Adipocyte (in vitro differentiated cells): Measurements from ENCODE around the gene CARD11.
"Not testable (repeated sequence)": the region's sequence is repeated elsewhere in the genome, so short reads cannot be mapped to it uniquely, and the experiment has no call there.

Source experiments
- DNase-seq: peaks from one replicate; pipeline ENCODE4 v3.0.0-alpha.2; 2015; ENCODE audit warnings: low read depth
- H3K27me3 ChIP-seq: replicated peaks from 2 replicates; pipeline ENCODE4 v1.7.0; 2013; ENCODE audit warnings: mild to moderate bottlenecking, low read length, moderate library complexity; ENCODE audit not compliant: control insufficient read depth, insufficient read depth
- H3K36me3 ChIP-seq: 2 replicates; pipeline ENCODE4 v1.7.0; 2013; ENCODE audit warnings: low read length, mild to moderate bottlenecking, moderate library complexity; ENCODE audit not compliant: control insufficient read depth, insufficient read depth, severe bottlenecking
- H3K4me1 ChIP-seq: 2 replicates; pipeline ENCODE4 v1.7.0; 2013; ENCODE audit warnings: mild to moderate bottlenecking, low read length, moderate library complexity; ENCODE audit not compliant: control insufficient read depth, insufficient read depth
- H3K4me3 ChIP-seq: 2 replicates; pipeline ENCODE4 v1.7.0; 2013; ENCODE audit warnings: mild to moderate bottlenecking, low read length, moderate library complexity
- H3K9ac ChIP-seq: 2 replicates; pipeline ENCODE4 v1.7.0; 2013; ENCODE audit warnings: mild to moderate bottlenecking, low read length, moderate library complexity
- H3K9me3 ChIP-seq: 2 replicates; pipeline ENCODE4 v1.7.0; 2013; ENCODE audit warnings: mild to moderate bottlenecking, low read length, moderate library complexity; ENCODE audit not compliant: control insufficient read depth

CARD11 gene

GRCh38 chr7:3033581-3033980, 10.1 kb downstream of the CARD11 start:
- DNase-seq = no peak
- no peaks in the 10 kb centered on the region for H3K9me3 ChIP-seq
- H3K9ac ChIP-seq = no peak overlapping the region
- peaks cover 1% of the 10 kb centered on the region for H3K4me1 ChIP-seq
- H3K4me3 ChIP-seq = no peak overlapping the region
- no peaks in the 10 kb centered on the region for H3K36me3 ChIP-seq
- no peaks in the 10 kb centered on the region for H3K27me3 ChIP-seq

- no peaks in the 10 kb centered on the region for H3K9me3 ChIP-seq
- no peaks in the 10 kb centered on the region for H3K27me3 ChIP-seq
- H3K4me3 ChIP-seq = no peak overlapping the region
- DNase-seq = no peak
- H3K9ac ChIP-seq = no peak overlapping the region
- H3K4me1 ChIP-seq = peaks cover 5% of the 10 kb centered on the region
- no peaks in the 10 kb centered on the region for H3K36me3 ChIP-seq
Measured at GRCh38 chr7:3033136-3033535, 10.5 kb downstream of the CARD11 start.

DNA sequence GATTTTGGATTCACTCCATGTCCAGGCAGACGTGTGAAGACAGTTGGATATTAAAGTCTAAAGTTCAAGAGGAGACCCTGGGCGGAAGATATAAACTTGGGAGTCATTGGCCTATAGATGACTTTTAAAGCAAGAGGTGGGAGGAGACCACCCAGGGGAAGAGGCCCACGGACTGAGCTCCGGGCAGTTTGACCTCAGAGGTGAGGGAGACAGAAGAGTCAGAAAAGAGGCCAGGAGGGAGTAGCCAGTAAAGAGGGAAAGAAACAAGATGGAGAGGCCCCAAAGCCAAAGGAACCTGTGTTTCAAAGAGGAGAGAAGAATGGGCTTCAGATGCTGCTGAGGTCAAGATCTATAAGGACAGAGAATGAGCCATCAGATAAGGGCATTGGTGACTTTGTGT, 11.4 kb downstream of the CARD11 start:
- Histone ChIP-seq H3K9me3 (no peaks in the 10 kb centered on the region), H3K4me1 (peaks cover 7% of the 10 kb centered on the region), H3K4me3 (no peak overlapping the region), H3K27me3 (no peaks in the 10 kb centered on the region), H3K9ac (no peak overlapping the region), H3K36me3 (no peaks in the 10 kb centered on the region)
- no peak for DNase-seq

DNA sequence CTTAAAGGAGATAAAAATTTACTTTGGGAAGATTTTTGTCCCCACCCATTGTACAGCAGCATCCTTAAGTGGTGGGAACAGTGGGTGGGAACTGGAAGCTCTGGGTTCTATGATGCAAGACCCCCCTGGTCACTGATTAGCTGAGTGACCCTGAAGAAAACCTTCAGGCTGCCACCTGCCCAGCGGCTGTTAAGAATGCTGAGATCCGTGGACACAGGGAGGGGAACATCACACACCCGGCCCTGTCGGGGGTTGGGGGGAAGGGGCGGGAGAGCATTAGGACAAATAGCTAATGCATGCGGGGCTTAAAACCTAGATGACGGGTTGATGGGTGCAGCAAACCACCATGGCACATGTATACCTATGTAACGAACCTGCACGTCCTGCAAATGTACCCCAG, 14.5 kb downstream of the CARD11 start:
- DNase-seq = no peak
- Histone ChIP-seq H3K36me3 (no peaks in the 10 kb centered on the region), H3K27me3 (no peaks in the 10 kb centered on the region), H3K4me3 (no peak overlapping the region), H3K4me1 (peaks cover 7% of the 10 kb centered on the region), H3K9me3 (peaks cover 5% of the 10 kb centered on the region), H3K9ac (no peak overlapping the region)

GRCh38 chr7:3028758-3029093, 14.9 kb downstream of the CARD11 start:
- Histone ChIP-seq H3K9me3 (peaks cover 5% of the 10 kb centered on the region), H3K9ac (no peak overlapping the region), H3K27me3 (no peaks in the 10 kb centered on the region), H3K36me3 (no peaks in the 10 kb centered on the region), H3K4me3 (no peak overlapping the region), H3K4me1 (peaks cover 7% of the 10 kb centered on the region)
- no peak for DNase-seq

DNA sequence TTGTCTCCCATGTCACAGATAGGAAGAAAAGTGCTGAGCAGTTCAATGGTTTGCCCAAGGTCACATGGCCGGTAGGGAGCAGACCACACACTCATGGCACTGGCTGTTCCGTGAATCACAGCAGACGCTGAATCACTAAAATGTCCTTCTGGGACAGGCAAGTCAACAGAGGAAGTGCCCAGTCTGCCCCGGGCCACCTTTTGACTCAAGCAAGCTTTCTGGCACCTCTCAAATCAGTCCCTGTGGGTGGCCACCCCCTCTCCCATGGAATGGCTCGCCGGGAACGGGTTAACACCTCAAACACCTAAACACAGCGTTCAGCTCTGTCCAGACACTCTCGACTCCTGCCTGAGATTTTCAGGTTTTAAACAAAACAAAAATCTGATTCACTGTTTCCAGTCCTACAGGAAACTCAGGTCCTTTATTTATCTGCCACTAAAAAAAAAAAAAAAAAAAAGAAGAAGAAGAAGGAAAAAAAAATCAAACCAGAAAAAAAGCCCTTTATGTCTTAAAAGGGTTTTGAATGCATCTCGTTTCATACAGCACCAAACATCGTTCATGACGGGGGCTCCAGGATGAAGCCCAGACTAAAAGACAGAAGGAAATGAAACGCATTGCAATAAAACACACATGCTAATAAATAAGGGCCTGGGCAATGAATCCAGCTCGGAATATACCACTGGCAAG, 15.5 kb downstream of the CARD11 start:
- peaks cover 5% of the 10 kb centered on the region for H3K9me3 ChIP-seq
- DNase-seq = peak; percentile 1
- no peaks in the 10 kb centered on the region for H3K27me3 ChIP-seq
- H3K9ac ChIP-seq = no peak overlapping the region
- H3K36me3 ChIP-seq = no peaks in the 10 kb centered on the region
- H3K4me3 ChIP-seq = peak overlapping the region; percentile 41
- peaks cover 7% of the 10 kb centered on the region for H3K4me1 ChIP-seq

DNA sequence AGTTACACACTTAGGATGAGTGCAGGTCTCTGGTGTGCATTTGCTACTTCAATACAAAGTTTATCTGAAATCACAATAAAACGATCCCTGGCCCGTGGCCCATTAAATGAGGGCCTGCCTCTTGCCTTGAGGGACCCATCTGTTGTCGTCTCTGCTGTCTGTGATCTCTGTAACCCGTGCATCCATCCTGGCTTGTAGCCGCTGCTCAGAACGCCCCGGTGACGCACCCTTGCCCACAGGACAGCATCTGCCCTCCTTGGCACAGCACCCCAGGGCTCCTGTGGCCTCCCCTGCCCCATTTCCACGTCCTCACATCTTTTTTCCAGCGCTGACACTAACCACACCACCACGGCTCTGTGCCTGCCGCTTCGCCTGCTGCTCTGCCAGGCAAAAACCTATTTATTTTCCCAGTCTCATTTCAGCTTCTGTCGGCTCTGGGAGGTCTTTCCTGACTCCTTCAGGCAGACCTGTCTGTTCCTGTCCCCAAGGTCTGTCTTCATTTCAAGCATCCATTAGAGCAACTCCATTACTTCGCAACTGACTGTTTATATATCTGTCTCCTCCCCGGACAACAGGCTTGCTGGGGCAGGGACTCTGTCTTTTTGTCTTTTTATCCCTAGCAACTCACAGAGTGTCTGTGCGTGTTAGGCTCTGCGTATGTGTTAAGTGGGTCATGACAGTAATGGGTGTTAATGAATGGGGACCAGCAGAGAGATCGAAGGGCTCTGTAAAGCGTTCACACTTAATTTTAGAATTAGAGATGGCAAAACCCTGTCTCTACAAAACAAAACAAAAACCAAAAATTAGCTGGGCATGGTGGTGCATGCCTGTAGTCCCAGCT, 16.4 kb downstream of the CARD11 start:
- H3K9me3 ChIP-seq = peaks cover 5% of the 10 kb centered on the region
- no peak overlapping the region for H3K4me3 ChIP-seq
- no peaks in the 10 kb centered on the region for H3K36me3 ChIP-seq
- no peaks in the 10 kb centered on the region for H3K27me3 ChIP-seq
- no peak for DNase-seq
- no peak overlapping the region for H3K9ac ChIP-seq
- H3K4me1 ChIP-seq = peaks cover 7% of the 10 kb centered on the region

DNA sequence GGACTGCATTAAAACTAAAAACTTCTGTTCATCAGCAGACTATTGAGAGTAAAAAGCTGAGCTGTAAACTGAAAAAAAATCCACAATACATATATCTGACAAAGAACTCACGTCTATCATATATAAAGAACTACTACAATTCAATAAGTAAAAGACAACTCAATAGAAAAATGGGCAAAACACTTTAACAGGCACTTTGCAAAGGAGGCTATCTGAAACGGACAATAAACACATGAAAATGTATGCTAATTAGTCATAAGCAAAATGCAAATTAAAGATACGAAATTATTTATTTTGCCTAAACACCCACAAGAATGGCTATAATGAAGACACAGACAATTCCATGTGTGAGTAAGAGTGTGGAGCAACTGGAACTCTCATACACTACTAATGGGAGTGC, 18.1 kb downstream of the CARD11 start:
- Histone ChIP-seq H3K9me3 (peaks cover 7% of the 10 kb centered on the region), H3K4me1 (peaks cover 7% of the 10 kb centered on the region), H3K27me3 (no peaks in the 10 kb centered on the region), H3K9ac (no peak overlapping the region), H3K4me3 (no peak overlapping the region), H3K36me3 (no peaks in the 10 kb centered on the region)
- DNase-seq = no peak

DNA sequence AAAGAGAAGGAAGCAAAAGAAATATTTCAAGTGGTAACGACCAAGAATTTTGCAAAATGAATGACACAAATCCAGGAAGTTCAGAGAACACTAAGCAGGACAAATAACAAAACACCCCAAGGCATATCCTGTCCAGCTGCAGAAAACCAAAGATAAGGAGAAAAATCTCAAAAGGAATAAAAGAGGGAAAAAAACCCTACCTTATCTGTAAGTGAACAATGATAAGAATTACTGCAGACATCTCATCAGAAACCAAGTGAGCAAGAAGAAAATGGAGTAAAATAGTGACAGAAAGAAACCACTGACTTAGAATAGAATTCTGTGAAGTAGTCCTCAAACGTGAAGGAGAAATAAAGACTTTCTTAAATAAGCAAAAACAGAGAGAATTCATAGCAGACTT, 21.8 kb downstream of the CARD11 start:
- Histone ChIP-seq H3K27me3 (no peaks in the 10 kb centered on the region), H3K4me3 (no peak overlapping the region), H3K9ac (no peak overlapping the region), H3K4me1 (no peaks in the 10 kb centered on the region), H3K9me3 (peaks cover 13% of the 10 kb centered on the region), H3K36me3 (no peaks in the 10 kb centered on the region)
- no peak for DNase-seq

DNA sequence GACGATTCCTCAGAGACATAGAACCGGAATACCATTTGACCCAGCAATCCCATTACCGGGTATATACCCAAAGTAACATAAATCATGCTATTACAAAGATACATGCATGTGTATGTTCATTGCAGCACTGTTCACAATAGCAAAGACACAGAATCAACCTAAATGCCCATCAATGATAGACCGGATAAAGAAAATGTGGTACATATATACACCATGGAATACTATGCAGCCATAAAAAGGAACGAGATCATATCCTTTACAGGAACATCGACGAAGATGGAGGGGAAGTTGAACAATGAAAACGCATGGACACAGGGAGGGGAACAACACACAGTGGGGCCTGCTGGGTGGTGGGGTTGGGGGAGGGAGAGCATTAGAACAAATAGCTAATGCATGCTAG, 22.4 kb downstream of the CARD11 start:
- not testable (repeated sequence) for H3K4me1 ChIP-seq, H3K27me3 ChIP-seq, H3K9ac ChIP-seq, H3K4me3 ChIP-seq, DNase-seq, H3K36me3 ChIP-seq
- H3K9me3 ChIP-seq = peaks cover 13% of the 10 kb centered on the region

DNA sequence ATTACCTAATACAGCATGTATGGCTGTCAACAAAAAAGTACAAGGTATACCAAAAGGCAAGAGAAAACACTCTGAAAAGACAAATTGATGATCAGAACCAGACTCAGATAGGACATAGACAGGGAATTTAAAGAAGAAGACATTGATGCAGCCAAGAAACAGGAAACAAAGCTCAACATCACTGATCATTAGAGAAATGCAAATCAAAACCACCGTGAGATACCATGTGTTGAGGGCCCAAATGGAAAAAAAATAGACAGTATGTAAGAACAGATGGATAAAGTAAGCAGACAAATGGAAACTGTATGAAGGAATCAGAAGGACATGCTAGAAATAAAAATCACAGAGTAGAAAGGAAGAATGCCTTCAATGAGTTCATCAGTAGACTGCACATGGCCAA, 23.3 kb downstream of the CARD11 start:
- no peak for DNase-seq
- H3K4me1 ChIP-seq = no peaks in the 10 kb centered on the region
- no peaks in the 10 kb centered on the region for H3K36me3 ChIP-seq
- no peak overlapping the region for H3K4me3 ChIP-seq
- no peak overlapping the region for H3K9ac ChIP-seq
- peaks cover 10% of the 10 kb centered on the region for H3K9me3 ChIP-seq
- H3K27me3 ChIP-seq = no peaks in the 10 kb centered on the region
